ENCODE data around the gene CPT1C. TPM values are rescaled to one million over a fixed set of nuclear protein-coding genes. Genes with fewer than 3 reads are reported as not detected.
"Not testable (repeated sequence)": the region's sequence is repeated elsewhere in the genome, so short reads cannot be mapped to it uniquely, and the experiment has no call there.

CPT1C gene
- total RNA-seq, 1 donor from 2014 or later: 5.1 TPM

GRCh38 chr19:49699364-49699763 lies 8.4 kb downstream of the CPT1C start:
- intact Hi-C loops (cut with micrococcal nuclease): loop anchor here (10.0 kb wide), 1 partner anchor 285 kb away; no protein-coding TSS in a partner anchor

GRCh38 chr19:49700563-49700962 lies 9.6 kb downstream of the CPT1C start:
- intact Hi-C loops (cut with micrococcal nuclease): no loop called here

GRCh38 chr19:49701271-49701786 lies 10.4 kb downstream of the CPT1C start:
- intact Hi-C loops (cut with micrococcal nuclease): no loop called here

- intact Hi-C loops (cut with micrococcal nuclease): no loop called here
Observed at GRCh38 chr19:49704888-49705642, 14.1 kb downstream of the CPT1C start.

GRCh38 chr19:49705919-49706318 lies 15.0 kb downstream of the CPT1C start:
- intact Hi-C loops (cut with micrococcal nuclease): no loop called here

GRCh38 chr19:49710372-49710951 lies 19.5 kb downstream of the CPT1C start:
- intact Hi-C loops (cut with micrococcal nuclease): no loop called here

GRCh38 chr19:49712397-49712859 lies 21.5 kb downstream of the CPT1C start:
- intact Hi-C loops (cut with micrococcal nuclease): no loop called here

GRCh38 chr19:49713236-49713845 lies 22.4 kb downstream of the CPT1C start:
- intact Hi-C loops (cut with micrococcal nuclease): no loop called here

- intact Hi-C loops (cut with micrococcal nuclease): loop anchor here (2.0 kb wide), 1 partner anchor 73 kb away; the partner anchor contains the start of gene SCAF1
Observed at GRCh38 chr19:49716154-49716553, 25.2 kb downstream of the CPT1C start.

- intact Hi-C loops (cut with micrococcal nuclease): no loop called here
Observed at GRCh38 chr19:49718511-49718910, 27.6 kb downstream of the CPT1C start.

GRCh38 chr19:49718991-49719390 lies 28.1 kb downstream of the CPT1C start:
- intact Hi-C loops (cut with micrococcal nuclease): no loop called here

- intact Hi-C loops (cut with micrococcal nuclease): not testable (repeated sequence)
Observed at GRCh38 chr19:49719420-49719819, 28.5 kb downstream of the CPT1C start.

GRCh38 chr19:49727217-49728030 lies 36.5 kb downstream of the CPT1C start:
- intact Hi-C loops (cut with micrococcal nuclease): no loop called here

- intact Hi-C loops (cut with micrococcal nuclease): no loop called here
Observed at GRCh38 chr19:49730166-49730565, 39.2 kb downstream of the CPT1C start.

GRCh38 chr19:49738268-49738667 lies 47.4 kb downstream of the CPT1C start:
- intact Hi-C loops (cut with micrococcal nuclease): no loop called here

- intact Hi-C loops (cut with micrococcal nuclease): no loop called here
Observed at GRCh38 chr19:49739098-49739497, 48.2 kb downstream of the CPT1C start.

- intact Hi-C loops (cut with micrococcal nuclease): no loop called here
Observed at GRCh38 chr19:49739933-49740332, 49.0 kb downstream of the CPT1C start.

GRCh38 chr19:49741210-49741844 lies 50.4 kb downstream of the CPT1C start:
- intact Hi-C loops (cut with micrococcal nuclease): no loop called here

GRCh38 chr19:49744946-49745381 lies 54.0 kb downstream of the CPT1C start:
- intact Hi-C loops (cut with micrococcal nuclease): no loop called here

GRCh38 chr19:49746206-49746958 lies 55.5 kb downstream of the CPT1C start:
- intact Hi-C loops (cut with micrococcal nuclease): no loop called here

Data from T-helper 1 cell treated with Interleukin-12 subunit alpha and Interleukin-12 subunit beta and Interleukin-4 antibody, amounts not matched to agents 30 ng/mL and 1 ng/mL, for 36 hours (primary cell).